ENCODE results near the gene PIP5KL1.

The PIP5KL1 gene

DNA sequence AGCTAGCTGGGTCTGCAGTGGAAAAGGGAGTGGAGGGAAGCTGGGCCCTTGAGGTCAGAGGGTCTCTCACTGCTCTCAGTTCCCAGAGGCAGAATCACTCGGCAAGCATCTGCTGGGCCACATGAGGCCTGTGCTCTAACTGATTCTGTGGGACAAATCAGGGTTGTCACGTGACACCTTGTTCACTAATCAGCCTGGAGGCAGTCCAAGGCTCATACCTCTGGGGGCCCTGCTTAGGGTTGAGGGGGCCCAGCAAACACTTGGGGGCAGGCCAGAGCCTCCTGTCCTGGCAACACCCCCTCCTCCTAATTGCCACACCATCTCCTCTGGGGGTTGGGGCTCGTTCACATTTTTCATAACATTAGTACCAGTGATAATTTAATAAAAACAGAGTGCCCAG is 16.2 kb upstream of the PIP5KL1 start:
- DNase-seq = no peak

DNA sequence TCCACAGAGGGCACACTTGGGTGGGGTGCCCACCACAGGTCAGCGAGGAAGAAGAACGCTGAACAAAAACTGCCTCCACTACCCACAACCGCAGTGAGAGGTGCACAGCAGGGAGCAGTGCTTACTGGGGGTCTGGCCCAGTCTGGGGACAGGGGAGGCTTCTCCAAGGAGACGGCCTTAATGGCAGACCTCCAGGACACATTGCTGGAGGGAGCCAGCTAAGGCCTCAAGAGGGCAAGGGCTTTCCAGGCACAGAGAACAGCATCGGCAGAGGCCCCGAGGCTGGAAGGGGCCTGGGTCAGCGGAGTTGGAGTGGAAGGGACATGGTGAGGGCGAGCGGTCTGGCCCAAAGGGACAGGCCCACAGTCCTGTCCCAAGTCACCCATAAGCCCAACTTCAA is 15.4 kb upstream of the PIP5KL1 start:
- no peak for DNase-seq

DNA sequence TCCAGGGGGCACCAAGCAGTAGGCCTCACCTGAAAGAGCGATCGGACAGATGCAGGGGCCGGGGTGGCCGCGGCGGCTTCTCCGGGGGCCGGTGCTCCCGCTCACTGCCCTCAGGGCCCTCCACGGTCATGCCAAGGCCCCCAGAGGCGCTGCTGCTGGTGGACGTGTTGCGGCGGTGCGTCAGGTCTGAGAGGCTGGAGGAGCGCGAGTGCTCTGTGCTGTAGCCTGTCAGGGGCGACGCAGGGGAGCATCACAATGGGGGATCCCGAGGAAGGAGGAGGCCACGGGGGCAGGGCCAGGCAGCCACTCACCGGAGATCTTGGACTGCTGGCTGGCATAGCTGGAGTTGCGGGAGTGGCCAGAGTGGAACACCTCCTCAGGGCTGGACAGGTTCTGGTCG is 14.8 kb upstream of the PIP5KL1 start:
- DNase-seq = no peak

DNA sequence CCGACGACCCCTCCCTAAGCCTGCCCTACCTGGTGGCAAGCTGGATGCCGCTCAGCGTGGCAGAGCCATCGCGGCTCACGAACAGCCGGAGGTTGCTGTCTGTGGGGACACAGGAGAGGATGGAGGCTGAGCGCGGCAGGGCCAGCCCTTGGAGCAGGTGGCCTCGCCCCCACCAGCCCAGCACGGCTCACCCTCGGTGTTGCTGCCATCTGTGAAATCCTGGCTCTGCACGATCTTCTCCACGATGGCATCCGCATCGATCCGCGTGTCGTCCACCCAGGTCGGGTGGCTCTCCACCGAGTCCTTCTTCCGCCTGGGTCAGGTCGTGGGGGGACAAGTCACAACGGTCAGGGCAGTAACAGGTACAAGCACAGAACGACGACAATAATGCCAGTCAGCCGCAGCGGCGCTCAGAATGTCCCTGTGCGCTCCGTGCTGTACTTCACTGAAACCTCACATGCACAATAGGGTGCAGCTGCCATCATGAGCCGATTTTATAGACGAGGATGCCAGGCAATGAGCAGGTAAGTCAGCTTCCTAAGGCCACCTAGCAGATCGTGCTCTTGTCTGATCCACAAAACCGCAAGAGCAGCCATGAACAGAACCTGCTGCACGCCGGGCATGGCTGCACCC is 14.1 kb upstream of the PIP5KL1 start:
- no peak for DNase-seq

DNA sequence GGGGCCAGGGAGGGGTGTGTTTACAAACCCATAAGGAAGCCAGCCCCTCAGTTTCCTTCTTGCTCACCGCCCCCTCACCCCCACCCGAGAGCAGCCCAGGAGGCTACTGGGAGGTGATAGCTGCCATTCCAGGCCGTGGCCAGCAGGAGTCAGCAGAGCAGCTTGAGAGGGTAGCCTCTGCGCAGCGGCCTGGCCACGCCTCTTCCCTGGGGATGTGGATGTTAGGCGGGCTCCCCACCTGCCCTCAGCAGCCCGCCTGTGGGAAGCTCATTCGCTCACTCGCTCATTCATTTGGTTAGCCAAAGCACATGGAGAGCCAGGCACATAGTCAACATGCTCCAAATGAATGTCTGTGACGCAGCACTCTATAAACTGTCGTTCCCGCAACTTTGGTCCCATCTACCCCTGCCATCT is 13.2 kb upstream of the PIP5KL1 start:
- peak; percentile 74 for DNase-seq

DNA sequence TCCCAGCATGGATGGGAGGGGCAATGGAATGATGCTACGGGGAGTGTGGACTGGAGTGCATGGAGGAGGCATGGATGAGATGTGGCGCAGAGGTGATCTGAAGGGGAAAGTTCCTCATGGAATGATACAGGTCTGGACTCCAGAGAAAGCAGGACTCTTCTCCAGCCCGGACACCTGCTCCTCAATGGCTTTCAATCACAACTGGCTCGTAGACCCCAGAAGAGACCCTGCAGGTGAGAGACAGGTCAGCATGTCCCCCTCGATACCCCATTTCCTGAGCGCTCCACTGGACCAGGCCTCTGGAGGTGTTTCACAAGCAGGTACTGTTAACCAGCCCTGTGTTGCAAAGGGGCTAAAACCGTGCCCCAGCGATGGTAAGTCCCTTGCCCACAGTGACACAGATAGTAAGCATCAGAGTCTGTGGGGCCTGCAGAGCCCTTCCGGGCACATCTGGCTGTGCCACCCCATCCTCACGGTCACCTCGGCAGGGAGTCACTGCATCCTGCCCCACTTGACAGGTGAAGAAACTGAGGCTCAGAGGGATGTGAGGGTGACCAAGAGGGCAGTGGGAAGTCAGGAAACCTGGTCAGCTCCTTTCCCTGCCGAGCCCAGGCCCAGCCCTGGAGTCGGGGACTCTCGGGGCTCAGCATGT is 12.6 kb upstream of the PIP5KL1 start:
- no peak for DNase-seq

DNA sequence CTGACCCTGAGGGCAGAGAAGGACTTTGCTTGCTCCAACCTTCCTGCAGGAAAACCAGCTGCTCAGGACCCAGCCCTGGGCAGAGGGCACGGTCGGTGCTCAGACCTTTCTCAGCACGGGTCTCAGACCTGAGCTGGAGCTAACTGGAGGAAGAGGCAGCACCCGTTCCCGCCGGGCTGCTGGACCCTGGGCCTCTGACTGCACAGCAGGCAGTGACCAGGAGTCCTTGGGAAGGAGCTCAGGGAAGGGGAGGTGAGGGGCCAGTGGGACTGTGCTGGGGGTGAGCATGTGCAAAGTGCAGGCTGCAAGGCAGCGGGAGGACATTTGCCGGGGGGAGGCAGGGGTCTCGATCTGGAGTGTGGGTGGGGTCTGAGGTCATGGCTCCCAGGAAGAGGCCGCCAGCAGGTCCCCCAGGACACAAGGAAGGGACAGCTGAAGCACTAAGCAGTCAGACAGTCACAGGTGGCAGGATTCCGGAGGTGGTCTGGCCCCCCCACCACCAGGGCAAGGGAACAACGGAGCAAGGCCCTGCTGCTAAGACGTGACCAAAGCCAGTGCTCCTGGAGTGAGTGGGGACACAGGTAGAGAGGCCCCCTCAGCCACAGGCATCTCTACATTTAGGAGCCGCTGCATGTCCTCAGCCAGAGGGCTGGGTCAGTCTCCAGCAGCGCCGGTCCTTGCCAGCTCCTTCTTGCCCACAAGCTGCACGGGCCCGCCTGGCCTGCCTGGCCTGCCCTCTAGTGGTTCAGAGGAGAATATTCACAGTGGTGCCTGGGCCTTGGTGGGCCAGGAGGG is 11.8 kb upstream of the PIP5KL1 start:
- DNase-seq = peak; percentile 6

DNA sequence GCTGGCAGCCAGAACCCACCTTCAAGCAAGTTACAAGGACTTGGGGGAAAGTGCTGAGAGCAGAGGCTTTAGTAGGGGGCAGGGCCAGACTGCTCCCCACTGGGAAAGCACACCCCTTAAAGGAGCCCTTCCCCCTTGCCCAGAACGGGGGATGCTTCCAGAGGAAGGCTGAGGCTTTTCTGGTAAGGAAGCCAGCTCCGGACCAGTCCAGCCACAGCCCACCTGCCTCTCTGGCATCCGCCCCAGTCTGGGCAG is 11.3 kb upstream of the PIP5KL1 start:
- no peak for DNase-seq

DNA sequence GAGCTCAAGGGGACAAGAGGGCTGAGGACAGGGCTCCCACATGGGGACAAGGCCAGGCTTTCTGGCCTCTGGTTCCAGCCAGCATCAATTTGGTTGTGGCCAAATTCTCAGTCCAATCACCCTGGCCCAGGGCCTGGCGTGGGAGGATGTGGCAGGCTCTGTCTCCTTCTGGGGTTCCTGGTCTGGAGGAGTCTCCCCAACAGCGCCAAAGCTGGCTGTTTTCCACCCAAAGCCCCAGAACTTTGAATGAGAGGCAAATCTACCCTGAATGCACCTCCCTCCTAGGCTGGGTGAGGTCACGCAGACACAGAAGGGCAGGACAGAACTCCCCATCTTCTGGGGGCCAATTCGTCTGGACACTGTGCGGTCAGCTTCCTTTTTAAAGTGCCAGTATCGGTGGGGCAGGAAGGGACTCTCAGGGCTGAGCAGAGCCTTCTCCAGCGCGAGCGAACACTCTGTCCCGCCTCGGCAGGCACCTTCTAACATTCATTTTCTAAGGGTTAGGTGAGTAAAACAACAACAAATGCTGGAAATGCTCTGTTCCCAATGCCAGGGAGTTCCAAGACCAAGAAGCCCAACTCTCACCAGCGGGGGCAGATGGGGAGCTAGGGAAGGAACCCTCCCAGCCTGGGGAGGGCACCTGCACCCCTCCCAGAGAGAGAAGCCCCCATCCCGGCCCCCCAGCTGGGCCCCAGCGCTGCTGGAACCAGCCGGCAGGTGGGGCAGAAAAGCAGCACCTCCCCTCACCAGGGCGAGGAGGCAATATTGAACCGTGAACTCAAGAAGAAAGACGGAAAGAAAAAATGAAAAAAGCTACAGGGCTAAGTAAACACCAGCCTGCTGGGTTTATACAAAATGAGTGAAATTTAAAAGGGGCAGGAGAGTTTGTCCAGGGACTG is 10.7 kb upstream of the PIP5KL1 start:
- no peak for DNase-seq

DNA sequence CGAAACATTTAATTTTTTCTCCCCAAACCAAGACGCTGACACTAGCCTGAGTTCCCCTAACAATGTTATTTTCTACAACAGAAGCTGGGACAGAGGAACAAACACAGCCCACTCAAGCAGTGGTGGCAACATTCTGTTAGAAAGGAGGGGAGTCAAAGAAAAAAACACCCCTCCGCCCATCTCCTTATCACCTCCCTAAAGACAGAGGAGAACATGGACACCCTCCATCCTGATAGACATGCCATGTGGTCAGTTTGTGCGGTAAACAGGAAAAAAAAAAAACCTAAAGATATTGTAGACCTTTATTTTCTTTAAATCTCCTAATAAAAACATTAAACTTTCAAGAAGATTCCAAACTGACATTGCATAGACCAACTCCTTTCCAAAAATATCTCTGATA is 10.0 kb upstream of the PIP5KL1 start:
- no peak for DNase-seq

DNA sequence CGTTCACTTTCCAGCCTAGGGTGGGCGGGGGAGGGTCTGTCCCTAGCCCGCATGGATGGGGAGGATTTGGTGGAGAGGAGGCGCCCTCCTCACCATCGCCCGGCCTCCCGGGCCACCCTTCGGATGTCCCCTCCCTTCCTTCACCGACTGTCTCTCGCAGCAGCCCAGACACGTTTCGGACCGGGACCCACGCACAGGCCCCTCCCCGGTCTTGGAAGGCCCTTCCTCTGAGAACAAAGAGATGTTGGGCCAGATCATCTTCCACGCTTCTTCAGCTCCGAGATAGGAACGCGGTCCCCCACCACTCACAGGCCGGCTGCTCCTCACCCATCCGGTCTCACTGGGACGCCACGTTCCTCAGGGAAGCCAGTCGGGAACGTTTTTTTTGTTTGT is 7.7 kb upstream of the PIP5KL1 start:
- DNase-seq = no peak

DNA sequence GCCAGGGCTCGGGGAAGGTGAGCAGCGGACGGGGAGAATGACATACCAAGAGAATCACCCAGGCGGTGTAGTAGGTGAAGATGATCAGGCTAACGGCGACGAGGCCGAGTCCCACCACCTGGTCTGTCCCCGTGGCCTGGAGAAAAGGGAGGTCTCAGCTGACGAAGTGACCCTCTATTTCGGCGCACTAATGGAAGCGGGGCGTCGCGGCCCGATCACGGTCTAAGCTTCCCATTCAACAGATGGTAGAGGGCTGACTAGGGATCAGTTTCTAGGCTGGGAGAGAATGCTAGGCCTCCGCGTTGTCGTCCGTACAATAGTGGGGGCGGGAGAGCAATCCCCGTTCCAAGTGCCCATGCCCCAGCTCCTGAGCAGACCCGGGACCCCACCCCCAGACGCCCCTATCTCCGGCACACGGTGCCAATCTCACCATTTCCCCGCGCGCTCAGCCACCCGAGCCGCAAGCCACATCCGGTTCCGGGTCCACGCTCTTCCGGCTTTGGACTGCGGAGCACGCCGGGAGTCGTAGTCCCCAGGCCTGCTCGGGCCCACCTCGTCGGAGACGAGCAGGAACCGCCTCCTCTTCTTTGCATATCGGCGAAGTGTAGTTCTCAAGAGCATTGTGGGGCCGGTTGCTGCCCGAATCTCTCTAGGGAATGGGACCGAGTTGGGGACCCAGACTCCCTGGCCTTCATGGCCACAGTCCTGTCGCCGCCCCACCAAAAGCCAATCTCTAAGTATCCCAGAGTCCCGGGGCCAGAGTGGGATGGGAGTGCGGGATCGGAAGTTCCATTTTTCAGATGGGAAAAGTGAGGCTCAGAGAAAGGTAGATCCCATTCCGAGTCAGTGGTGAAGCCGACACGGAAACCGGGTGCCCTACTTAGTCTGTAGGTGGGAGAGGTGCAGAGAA is 7.1 kb upstream of the PIP5KL1 start, which contains the start of gene DPM2:
TSS of gene DPM2 (minus strand) at position 467 of the 910 bp plus-strand sequence. CDS start at position 433, 34 bp downstream.
- DNase-seq = peak; percentile 30

DNA sequence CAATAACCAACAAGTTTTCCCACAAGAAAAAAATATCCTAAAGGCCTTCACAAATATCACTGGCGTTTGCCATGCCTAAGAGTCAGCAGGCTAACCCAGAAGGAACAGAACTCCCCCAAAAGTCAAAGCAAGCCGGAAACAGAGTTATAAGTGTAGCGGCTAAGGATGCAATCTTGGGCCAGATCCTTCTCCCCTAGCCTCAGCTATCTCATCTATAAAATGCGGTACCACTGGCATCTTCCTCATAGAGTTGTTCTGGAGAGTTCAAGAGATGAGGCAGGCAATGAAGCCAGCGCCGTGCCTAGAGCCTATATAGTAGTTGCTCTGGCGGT is 6.4 kb upstream of the PIP5KL1 start:
- no peak for DNase-seq

DNA sequence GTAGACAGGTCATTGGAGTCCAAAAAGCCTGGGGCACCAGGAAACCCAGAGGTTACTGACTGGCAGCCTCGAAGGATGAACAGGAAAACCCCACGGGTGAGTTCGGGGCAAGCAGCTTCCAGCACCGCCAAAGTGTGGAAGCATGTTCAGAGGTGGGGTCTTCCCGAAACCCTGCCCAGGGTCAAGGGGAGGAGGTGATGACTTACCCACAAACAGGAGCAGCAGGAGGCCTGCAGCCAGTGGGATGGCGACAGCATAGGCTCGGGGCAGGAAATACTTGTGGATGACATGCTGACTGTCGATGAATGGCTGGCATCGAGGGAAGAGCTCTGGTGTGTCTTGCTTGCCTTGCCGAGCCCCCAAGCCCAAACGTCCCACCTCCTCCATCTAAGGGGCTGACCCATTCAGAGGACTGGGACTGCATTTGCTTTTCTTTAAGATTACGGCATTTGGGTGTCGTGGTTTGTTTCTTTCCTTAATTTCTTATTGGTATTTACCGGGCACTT is 5.8 kb upstream of the PIP5KL1 start:
- no peak for DNase-seq

DNA sequence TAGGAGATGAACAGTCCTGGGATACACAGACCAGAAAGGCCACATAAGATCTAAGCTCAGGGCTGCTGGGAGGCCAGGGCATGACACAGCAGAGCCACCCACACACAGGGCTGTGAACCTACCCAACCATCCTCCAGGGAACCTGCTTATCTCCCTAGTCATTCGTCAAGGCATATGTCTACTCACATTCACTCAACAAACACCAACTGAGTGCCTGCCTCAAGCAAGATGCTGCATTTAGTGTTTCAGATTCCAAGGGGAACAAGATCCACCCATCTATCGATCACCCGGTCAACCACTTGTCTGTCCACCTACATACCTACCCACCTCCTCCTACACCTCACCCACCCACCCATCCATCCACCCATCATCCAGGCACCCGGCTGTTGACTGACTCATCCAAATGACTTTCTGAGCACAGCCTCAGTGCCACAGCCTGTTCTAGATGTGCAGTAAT is 5.2 kb upstream of the PIP5KL1 start:
- no peak for DNase-seq

DNA sequence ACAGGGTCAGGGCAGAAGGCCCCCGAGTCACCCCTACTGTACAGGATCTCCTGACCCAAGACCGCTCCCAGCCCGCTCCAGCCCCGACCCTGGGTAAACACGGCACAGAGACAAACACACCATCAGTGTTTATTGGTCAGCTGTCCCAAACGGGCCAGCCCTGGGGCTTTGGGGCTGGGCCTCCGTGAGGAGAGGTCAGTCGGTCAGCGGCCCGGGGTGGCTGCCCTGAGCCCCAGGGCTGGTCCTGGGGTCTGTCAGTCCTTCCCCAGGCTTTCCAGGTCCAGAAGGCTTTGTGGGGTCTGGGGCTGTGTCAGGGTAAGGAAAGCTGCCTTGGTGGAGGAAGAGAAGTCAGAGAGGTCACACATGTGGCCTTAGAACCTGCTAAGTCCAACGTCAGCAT is 4.4 kb upstream of the PIP5KL1 start:
- DNase-seq = no peak

DNA sequence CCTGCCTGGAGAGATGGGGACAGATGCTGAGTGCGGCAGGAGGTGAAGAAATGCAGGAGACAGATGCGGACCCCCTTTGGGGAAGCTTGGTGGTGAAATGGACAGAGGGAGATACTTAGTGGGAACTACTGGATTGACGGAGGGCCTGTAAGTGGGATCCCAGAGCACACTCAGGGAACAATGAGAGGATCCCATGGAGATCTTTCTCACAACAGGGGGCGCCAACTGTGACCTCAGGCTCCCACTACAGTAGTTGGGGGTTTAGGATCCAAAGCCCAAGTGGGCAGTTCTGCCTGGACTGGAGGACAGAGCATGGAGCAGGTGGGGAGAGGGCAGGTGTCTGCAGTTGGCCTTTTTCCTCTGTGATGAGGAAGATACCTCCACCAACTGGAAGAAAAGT is 3.7 kb upstream of the PIP5KL1 start:
- DNase-seq = no peak

DNA sequence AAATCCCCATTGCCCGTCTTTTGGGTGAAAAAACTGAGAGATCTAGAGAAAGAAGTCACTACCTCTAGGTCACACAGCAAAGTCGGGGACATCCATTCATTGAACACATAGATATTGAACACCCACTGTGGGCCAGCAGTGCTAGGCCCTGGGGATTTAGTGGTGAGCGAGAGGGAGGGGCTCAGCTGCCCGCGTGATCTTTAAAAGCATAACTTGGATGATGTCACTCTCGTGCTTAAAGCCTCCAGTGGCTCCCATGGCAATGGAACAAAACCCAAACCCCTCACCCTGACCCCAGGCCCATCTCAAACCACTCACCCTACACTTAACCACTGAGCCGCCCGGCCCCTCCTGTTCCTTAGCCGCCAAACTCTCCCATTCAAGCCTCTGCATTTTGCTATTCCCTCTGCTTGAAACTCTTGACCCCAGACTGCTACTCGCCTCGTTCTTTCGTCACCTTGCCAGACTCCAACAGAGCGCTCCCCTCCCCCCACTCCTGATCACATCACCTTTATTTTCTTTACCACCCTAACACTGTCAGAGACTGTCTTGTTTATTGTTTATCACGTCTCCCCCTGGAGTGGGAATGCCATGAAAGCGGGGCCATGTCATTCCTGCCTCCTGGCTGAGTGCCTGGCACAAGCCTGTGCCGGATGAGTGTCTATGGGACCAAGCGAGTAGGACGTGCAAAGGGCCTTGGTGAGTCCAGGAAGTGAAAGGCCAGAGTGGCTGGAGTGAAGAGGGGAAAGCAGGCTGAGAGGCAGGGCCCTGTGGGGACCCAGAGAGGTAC is 710 bp upstream of the PIP5KL1 start:
- DNase-seq = peak; percentile 22

DNA sequence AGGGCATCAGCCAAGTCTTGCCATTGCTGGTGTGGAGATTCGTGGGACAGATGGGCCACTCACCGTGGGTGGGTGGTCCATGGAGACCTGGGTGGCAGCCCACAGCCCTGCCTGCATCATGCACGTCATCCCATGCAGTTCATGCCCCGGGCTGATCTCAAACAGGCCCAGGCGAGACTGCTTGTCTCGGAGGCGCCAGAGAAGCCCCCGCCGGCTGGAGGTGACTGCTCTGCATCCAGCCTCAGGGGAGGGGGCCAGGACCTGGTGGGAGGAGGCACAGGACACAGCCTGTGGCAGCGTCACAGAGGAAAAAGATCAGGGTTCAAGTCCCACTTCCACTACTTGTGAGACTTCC is 975 bp downstream of the PIP5KL1 start:
- no peak for DNase-seq

DNA sequence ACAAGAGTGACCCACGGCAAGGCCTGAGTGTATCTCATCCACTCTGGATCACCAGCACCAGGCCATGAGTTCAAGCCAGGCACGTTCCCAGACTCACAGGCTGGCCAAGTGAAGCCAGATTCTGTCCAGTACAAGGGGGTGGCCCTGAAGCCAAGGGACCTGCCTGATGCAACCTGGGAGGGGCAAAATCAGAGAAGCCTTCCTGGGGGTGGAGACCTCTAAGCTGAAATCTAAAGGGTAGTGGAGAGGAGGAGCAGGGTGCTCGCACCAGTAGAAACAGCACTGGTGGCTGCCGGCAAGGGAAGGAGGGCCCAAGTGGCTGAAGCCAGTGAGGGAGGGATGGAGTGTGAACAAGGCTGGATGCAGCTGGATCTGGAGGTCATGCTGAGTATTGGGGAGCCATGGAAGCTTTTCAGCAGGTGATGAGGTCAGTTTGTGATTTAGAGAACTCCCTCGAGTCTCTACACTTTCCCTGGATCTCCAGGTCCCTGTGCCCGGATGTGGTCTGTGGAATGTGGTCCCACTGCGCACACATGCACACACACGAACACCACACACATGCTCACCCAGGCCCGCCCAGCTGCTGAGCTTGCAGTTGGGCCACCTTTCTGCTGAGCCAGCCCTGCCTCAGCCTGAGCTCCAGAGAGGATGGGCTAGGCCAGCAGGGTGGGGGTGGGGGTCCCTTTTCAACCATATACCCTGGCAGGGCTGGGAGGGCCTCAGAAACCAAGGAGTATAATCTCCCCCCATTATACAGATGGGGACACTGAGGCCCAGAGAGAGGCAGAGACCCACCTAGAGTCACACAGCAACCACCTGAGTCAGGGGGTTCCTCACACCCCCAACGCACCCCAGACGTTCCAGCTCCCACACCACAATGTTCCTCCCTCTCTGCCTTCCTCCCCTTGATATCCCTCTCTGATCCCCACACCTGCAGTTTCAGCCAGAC is 1.6 kb downstream of the PIP5KL1 start:
- DNase-seq = no peak
